ENCODE measurements around the gene FASTKD2.

The FASTKD2 gene

DNA sequence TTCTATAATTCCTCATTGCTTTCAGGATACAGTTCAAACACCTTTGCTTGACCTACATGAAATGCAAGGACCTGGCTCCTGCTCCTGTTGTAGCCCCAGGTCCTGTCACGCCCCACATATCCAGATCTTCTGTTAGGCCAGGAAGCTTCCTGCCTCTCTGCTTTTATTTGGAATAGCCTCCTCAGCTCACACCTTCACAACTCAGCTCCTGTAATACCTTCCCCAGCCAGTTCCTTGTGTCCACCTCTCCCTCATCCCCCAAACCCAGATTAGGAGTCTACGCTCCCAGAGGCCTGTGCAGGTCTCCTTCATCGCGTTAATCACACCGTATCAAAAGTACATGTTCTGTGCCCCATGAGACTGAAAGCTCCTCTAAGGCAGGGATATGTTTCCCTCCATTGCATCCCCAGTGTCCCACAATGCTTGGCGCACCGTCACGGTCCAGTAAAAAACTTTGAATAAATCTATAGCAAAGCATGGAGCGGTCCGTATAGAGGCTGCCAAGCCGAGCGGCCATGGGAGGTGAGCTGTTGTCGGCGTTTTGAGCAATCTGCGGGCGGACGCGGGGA, 649 bp upstream of the FASTKD2 start:
- H3K4me1 ChIP-seq (ENCODE audit: control insufficient read depth, insufficient read depth, low read length): no peaks in the 10 kb centered on the region
- CTCF ChIA-PET: interaction anchor here (0.5 to 2.3 kb wide), 5 partner anchors 16 to 534 kb away, joined by 3 to 10 read pairs (median 4); no protein-coding TSS in a partner anchor
- peaks cover 0 to 25% of the 10 kb centered on the region in 2 experiments for H3K36me3 ChIP-seq (ENCODE audit: control insufficient read depth in 2 of 2, insufficient read depth in 1 of 2, low read length in 2 of 2)
- H3K4me3 ChIP-seq (ENCODE audit: low read depth, low read length): peak overlapping the region; percentile 92
- peak overlapping the region; percentile 26; the same call in 1 of the 2 replicates for H3K27ac ChIP-seq (ENCODE audit: extremely low read depth, low read depth, low read length)
- peak; percentile 18; the same call in 1 of the 2 replicates for TF ChIP-seq YY2 (tag by site-specific recombination; IDR thresholded peaks at IDR 0.05)
- 0 out of 2 replicates have a peak, but pooled peaks have one; percentile 20 for TF ChIP-seq ZNF777 (tag by site-specific recombination; IDR thresholded peaks at IDR 0.05; ENCODE audit: borderline replicate concordance)
- no peak for TF ChIP-seq ZNF555 (tag by site-specific recombination; conservative IDR thresholded peaks at IDR 0.05)
- TF ChIP-seq, protein P1, sequence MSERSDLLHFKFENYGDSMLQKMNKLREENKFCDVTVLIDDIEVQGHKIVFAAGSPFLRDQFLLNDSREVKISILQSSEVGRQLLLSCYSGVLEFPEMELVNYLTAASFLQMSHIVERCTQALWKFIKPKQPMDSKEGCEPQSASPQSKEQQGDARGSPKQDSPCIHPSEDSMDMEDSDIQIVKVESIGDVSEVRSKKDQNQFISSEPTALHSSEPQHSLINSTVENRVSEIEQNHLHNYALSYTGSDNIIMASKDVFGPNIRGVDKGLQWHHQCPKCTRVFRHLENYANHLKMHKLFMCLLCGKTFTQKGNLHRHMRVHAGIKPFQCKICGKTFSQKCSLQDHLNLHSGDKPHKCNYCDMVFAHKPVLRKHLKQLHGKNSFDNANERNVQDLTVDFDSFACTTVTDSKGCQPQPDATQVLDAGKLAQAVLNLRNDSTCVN (tag by site-specific recombination; optimal IDR thresholded peaks at IDR 0.05): peak; percentile 23
- TF ChIP-seq EGR2 (tag by site-specific recombination; IDR thresholded peaks at IDR 0.05; ENCODE audit: low read depth): no peak
- no peak for TF ChIP-seq ZNF19 (tag by site-specific recombination; IDR thresholded peaks at IDR 0.05; ENCODE audit: low read depth)
- TF ChIP-seq, protein P2, sequence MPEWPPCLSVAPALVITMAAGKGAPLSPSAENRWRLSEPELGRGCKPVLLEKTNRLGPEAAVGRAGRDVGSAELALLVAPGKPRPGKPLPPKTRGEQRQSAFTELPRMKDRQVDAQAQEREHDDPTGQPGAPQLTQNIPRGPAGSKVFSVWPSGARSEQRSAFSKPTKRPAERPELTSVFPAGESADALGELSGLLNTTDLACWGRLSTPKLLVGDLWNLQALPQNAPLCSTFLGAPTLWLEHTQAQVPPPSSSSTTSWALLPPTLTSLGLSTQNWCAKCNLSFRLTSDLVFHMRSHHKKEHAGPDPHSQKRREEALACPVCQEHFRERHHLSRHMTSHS (tag by site-specific recombination; IDR thresholded peaks at IDR 0.05): no peak
- peak; percentile 77 for TF ChIP-seq ZNF76 (tag by site-specific recombination; IDR thresholded peaks at IDR 0.05; ENCODE audit: borderline replicate concordance, low read depth)
- no peak for TF ChIP-seq ZNF560 (tag by site-specific recombination; IDR thresholded peaks at IDR 0.05; ENCODE audit: borderline replicate concordance)
- POLR2A ChIA-PET: interaction anchor here (0.6 kb wide), 1 partner anchor 9 kb away, joined by 6 read pairs; no protein-coding TSS in a partner anchor
- H3K9me3 ChIP-seq (ENCODE audit: control insufficient read depth, insufficient read depth, low read depth, low read length): no peaks in the 10 kb centered on the region

DNA sequence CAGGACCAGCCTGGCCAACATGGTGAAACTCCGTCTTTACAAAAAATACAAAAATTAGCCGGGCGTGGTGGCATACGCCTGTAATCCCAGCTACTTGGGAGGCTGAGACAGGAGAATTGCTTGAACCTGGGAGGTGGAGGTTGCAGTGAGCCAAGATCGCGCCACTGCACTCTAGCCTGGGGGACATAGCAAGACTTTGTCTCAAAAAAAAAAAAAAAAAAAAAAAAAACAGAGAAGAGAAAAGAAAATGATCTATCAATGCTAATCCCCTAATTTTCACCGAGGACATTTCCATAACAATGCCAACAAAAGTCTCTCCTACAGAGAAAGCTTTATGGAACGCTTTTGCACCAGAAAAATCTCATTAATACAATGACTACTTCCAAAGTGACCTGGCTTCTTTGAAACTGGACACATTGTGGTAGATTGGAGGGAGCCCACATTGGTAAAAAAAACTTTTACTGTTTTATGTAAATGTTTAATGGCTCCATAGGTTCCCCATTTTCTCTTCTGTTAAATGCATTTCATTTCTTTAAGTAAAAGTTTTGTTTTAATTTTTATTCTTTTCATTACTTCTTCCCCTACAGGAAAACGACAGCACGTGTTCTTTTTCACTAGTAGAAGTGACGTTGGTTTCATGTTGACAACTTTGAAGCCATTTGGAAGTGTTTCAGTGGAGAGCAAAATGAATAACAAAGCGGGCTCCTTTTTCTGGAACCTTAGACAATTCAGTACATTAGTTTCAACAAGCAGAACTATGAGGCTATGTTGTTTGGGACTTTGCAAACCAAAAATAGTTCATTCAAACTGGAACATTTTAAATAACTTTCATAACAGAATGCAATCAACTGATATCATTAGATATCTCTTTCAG, 888 bp downstream of the FASTKD2 start:
- ChIA-PET CTCF (interaction anchor here (0.7 to 2.3 kb wide), 2 partner anchors 15 to 859 kb away, joined by 3 to 10 read pairs; partner anchors contain the start of gene METTL21A), POLR2A (interaction anchor here (0.7 kb wide), 1 partner anchor 306 kb away, joined by 5 read pairs; no protein-coding TSS in a partner anchor)
- H3K4me1 ChIP-seq (ENCODE audit: control insufficient read depth, insufficient read depth, low read length): no peaks in the 10 kb centered on the region
- peaks cover 4 to 36% of the 10 kb centered on the region in 2 experiments for H3K36me3 ChIP-seq (ENCODE audit: control insufficient read depth in 2 of 2, insufficient read depth in 1 of 2, low read length in 2 of 2)
- peak overlapping the region; percentile 92 for H3K4me3 ChIP-seq (ENCODE audit: low read depth, low read length)
- no peak overlapping the region; the same call in 1 of the 2 replicates for H3K27ac ChIP-seq (ENCODE audit: extremely low read depth, low read depth, low read length)
- TF ChIP-seq ZNF544 (tag by site-specific recombination; IDR thresholded peaks at IDR 0.05): no peak
- TF ChIP-seq, protein P3, sequence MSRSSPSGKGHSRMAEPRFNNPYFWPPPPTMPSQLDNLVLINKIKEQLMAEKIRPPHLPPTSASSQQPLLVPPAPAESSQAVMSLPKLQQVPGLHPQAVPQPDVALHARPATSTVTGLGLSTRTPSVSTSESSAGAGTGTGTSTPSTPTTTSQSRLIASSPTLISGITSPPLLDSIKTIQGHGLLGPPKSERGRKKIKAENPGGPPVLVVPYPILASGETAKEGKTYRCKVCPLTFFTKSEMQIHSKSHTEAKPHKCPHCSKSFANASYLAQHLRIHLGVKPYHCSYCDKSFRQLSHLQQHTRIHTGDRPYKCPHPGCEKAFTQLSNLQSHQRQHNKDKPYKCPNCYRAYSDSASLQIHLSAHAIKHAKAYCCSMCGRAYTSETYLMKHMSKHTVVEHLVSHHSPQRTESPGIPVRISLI (tag by site-specific recombination; IDR thresholded peaks at IDR 0.05): peak; percentile 68
- TF ChIP-seq, protein P4, sequence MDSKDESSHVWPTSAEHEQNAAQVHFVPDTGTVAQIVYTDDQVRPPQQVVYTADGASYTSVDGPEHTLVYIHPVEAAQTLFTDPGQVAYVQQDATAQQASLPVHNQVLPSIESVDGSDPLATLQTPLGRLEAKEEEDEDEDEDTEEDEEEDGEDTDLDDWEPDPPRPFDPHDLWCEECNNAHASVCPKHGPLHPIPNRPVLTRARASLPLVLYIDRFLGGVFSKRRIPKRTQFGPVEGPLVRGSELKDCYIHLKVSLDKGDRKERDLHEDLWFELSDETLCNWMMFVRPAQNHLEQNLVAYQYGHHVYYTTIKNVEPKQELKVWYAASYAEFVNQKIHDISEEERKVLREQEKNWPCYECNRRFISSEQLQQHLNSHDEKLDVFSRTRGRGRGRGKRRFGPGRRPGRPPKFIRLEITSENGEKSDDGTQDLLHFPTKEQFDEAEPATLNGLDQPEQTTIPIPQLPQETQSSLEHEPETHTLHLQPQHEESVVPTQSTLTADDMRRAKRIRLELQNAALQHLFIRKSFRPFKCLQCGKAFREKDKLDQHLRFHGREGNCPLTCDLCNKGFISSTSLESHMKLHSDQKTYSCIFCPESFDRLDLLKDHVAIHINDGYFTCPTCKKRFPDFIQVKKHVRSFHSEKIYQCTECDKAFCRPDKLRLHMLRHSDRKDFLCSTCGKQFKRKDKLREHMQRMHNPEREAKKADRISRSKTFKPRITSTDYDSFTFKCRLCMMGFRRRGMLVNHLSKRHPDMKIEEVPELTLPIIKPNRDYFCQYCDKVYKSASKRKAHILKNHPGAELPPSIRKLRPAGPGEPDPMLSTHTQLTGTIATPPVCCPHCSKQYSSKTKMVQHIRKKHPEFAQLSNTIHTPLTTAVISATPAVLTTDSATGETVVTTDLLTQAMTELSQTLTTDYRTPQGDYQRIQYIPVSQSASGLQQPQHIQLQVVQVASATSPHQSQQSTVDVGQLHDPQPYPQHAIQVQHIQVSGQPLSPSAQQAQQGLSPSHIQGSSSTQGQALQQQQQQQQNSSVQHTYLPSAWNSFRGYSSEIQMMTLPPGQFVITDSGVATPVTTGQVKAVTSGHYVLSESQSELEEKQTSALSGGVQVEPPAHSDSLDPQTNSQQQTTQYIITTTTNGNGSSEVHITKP (tag by site-specific recombination; IDR thresholded peaks at IDR 0.05): peak; percentile 70
- H3K9me3 ChIP-seq (ENCODE audit: control insufficient read depth, insufficient read depth, low read depth, low read length): no peaks in the 10 kb centered on the region
